ENCODE data around the gene SLC1A7. TPM values are rescaled to one million over a fixed set of nuclear protein-coding genes. Genes with fewer than 3 reads are reported as not detected.

Gene SLC1A7
- total RNA-seq (2021; fragmentation: NEBNext Ultra II Directional; extraction: Animal tissue kit (Norgen Biotek cat#: 25700)) = under 1 TPM in 1 of 6 experiments, not detected in 5; 0.09 TPM
- long read RNA-seq = 0 reads

DNA sequence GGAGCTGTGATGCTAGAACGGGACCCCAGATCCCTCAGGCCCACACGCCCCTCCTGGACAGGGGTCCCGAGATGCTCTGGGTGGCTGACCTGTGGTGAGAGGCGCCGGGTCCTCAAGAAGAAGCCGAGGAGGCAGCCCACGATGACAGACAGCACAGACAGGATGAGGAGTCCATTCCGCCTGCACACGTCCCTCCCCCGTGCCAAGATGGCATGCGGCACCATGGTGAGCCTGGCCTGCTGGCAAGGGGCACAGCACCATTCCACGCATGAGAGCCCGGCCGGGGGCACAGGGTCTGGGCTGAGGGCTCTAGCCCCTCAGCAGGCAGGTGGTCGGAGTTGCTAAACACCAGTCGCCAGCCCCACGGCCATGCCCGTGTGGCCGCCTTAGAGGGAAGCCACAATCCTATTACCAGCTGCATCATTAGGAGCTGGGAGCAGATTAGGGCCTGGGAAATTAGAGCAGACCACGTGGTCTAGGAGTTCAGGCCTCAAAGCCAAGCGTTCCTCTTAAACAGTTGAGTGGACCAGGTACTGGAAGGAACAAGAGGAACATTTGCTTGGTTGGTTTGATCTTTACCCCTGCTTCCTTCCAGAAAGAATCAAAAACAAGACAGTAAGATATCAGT, at the start of gene SLC1A7:
SLC1A7 (minus strand) TSS at position 413 of the 628 bp plus-strand sequence; CDS start at position 224, 189 bp downstream.
- no peak for DNase-seq
- no peak within 1 kb of the TSS for H3K4me3 Mint-ChIP-seq
- H3K9me3 Mint-ChIP-seq = peaks cover 13% of the 10 kb centered on the region
- no peak within 1 kb of the TSS for H3K27ac Mint-ChIP-seq
- TF ChIP-seq CTCF (IDR thresholded peaks at IDR 0.05) = no peak
- peaks cover 1% of the 10 kb centered on the region for H3K27me3 Mint-ChIP-seq (ENCODE audit: insufficient read depth)
- H3K4me1 Mint-ChIP-seq (ENCODE audit: low read depth) = peaks cover 38% of the 10 kb centered on the region
- H3K36me3 Mint-ChIP-seq (ENCODE audit: low read depth) = peaks cover 9% of the 10 kb centered on the region

DNA sequence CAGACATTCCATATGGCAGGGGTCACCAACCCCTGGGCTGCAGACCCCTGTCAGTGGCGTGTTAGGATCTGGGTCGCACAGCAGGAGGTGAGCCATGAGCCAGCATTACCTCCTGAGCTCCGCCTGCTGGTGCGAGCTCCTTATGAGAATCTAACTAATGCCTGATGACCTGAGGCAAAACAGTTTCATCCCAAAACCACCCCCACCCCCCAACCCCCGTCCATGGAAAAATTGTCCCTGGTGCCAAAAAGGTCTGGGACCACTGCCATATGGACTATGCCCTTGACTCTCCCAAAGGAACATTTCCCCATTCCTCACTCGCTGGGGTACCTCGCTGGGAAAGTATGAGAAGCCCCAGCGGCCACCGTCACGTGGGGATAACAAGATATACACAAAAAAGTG, 47.8 kb upstream of the SLC1A7 start:
- Mint-ChIP-seq H3K36me3 (ENCODE audit: low read depth) (no peaks in the 10 kb centered on the region), H3K27me3 (ENCODE audit: insufficient read depth) (no peaks in the 10 kb centered on the region), H3K9me3 (no peaks in the 10 kb centered on the region), H3K4me1 (ENCODE audit: low read depth) (peaks cover 42% of the 10 kb centered on the region), H3K4me3 (no peak overlapping the region), H3K27ac (no peak overlapping the region)
- TF ChIP-seq CTCF (IDR thresholded peaks at IDR 0.05) = no peak
- DNase-seq = no peak

- Mint-ChIP-seq H3K4me3 (no peak overlapping the region), H3K9me3 (no peaks in the 10 kb centered on the region), H3K36me3 (ENCODE audit: low read depth) (no peaks in the 10 kb centered on the region), H3K27me3 (ENCODE audit: insufficient read depth) (no peaks in the 10 kb centered on the region), H3K4me1 (ENCODE audit: low read depth) (peaks cover 39% of the 10 kb centered on the region), H3K27ac (peak overlapping the region; percentile 6; the same call in 1 of the 2 replicates)
- no peak for TF ChIP-seq CTCF (IDR thresholded peaks at IDR 0.05)
- DNase-seq = no peak
Observed at GRCh38 chr1:53189061-53189460, 46.6 kb upstream of the SLC1A7 start.

DNA sequence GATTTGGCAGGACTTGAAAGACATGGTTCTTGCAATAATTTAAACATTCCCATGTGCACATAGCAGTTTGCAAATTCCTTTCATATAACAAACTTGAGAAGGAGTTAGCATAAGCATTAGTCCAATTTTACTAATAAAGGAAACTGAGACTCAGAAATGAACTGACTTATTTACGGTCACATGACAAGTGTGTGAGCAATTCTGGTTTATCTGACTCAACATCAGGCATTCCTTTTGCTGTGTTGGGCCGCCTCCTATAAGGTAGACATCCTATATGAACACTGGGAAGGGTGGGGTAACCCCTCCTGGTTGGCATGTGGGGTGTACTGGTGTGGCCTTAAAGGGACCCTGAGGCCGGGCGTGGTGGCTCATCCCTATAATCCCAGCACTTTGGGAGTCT, 45.7 kb upstream of the SLC1A7 start:
- no peak for TF ChIP-seq CTCF (IDR thresholded peaks at IDR 0.05)
- H3K4me3 Mint-ChIP-seq = no peak overlapping the region
- peaks cover 34% of the 10 kb centered on the region for H3K4me1 Mint-ChIP-seq (ENCODE audit: low read depth)
- DNase-seq = no peak
- H3K9me3 Mint-ChIP-seq = no peaks in the 10 kb centered on the region
- peak overlapping the region; percentile 32 for H3K27ac Mint-ChIP-seq
- H3K27me3 Mint-ChIP-seq (ENCODE audit: insufficient read depth) = no peaks in the 10 kb centered on the region
- no peaks in the 10 kb centered on the region for H3K36me3 Mint-ChIP-seq (ENCODE audit: low read depth)

DNA sequence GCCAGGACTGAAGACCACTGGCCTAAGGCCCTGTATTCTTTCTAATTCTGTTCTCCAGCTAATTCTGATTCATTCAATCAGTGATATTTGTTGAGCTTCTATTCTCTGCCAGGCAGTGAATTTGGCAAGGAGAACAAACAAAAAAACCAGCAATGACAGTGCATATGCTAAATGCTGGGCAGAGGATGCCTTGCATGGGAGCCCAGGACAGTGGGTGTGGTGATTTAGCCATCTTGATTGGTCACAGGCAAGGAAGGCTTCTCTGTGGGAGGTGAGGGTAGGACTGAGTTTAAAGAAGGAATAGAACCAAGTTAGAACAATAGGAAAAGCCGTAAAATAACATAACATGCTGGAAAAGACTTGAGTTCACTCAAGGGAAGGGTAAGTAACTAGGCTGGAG, 45.0 kb upstream of the SLC1A7 start:
- no peak for DNase-seq
- no peak for TF ChIP-seq CTCF (IDR thresholded peaks at IDR 0.05)
- Mint-ChIP-seq H3K9me3 (no peaks in the 10 kb centered on the region), H3K27ac (peak overlapping the region; percentile 32), H3K4me1 (ENCODE audit: low read depth) (peaks cover 34% of the 10 kb centered on the region), H3K4me3 (no peak overlapping the region), H3K36me3 (ENCODE audit: low read depth) (no peaks in the 10 kb centered on the region), H3K27me3 (ENCODE audit: insufficient read depth) (no peaks in the 10 kb centered on the region)
